Measurements from ENCODE around the gene PEX11G. TPM values are rescaled to one million over a fixed set of nuclear protein-coding genes. Genes with fewer than 3 reads are reported as not detected.

Gene PEX11G
- total RNA-seq, 1 donor from 2014 or later: 8.9 TPM

DNA sequence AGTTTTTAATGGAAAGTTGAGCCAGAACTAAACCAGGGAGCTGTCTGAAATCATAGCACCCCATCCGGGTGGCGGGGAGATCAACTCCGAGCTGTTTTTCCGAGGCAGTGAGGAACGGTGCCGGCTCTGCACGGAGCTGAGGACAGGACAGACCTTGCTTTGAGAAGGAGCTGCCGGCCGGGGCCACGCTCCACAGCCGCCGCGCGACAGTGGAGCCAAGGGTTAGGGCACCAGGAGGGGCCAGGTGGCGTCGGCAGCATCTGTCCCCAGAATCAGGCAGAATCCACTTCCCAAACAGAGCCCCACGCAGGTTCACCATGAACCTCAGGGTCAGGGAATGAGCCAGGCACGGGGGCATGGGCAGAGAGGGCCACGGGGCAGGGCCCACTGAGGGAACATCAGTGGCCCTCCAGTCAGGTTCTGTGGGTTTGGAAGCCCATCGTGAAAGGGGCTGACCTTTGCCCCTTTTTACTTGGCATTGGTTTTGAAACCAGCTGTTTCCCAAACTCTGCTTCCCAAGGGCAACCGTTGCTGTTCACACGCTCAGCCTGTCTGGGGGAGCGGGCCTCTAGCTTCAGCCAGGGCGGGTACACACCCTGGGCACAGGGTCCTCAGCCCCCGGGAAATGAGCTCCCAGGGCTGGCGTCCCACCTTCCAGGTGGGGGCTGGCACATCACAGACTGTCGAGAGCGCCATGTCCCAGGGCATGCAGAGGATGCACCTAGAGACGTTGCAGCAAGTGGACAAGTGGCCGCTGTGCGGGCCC is 18.1 kb downstream of the PEX11G start:
- H3K4me3 ChIP-seq (ENCODE audit: low read depth, low read length): no peak overlapping the region
- no peaks in the 10 kb centered on the region for H3K36me3 ChIP-seq (ENCODE audit: control insufficient read depth, insufficient read depth, low read length)
- no peaks in the 10 kb centered on the region for H3K27me3 ChIP-seq (ENCODE audit: control insufficient read depth, insufficient read depth, low read length)
- DNase-seq (ENCODE audit: low read depth): no peak
- TF ChIP-seq, protein P1, sequence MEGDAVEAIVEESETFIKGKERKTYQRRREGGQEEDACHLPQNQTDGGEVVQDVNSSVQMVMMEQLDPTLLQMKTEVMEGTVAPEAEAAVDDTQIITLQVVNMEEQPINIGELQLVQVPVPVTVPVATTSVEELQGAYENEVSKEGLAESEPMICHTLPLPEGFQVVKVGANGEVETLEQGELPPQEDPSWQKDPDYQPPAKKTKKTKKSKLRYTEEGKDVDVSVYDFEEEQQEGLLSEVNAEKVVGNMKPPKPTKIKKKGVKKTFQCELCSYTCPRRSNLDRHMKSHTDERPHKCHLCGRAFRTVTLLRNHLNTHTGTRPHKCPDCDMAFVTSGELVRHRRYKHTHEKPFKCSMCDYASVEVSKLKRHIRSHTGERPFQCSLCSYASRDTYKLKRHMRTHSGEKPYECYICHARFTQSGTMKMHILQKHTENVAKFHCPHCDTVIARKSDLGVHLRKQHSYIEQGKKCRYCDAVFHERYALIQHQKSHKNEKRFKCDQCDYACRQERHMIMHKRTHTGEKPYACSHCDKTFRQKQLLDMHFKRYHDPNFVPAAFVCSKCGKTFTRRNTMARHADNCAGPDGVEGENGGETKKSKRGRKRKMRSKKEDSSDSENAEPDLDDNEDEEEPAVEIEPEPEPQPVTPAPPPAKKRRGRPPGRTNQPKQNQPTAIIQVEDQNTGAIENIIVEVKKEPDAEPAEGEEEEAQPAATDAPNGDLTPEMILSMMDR (IDR thresholded peaks at IDR 0.05; ENCODE audit: insufficient read depth, low read length, poor library complexity, severe bottlenecking): no peak

DNA sequence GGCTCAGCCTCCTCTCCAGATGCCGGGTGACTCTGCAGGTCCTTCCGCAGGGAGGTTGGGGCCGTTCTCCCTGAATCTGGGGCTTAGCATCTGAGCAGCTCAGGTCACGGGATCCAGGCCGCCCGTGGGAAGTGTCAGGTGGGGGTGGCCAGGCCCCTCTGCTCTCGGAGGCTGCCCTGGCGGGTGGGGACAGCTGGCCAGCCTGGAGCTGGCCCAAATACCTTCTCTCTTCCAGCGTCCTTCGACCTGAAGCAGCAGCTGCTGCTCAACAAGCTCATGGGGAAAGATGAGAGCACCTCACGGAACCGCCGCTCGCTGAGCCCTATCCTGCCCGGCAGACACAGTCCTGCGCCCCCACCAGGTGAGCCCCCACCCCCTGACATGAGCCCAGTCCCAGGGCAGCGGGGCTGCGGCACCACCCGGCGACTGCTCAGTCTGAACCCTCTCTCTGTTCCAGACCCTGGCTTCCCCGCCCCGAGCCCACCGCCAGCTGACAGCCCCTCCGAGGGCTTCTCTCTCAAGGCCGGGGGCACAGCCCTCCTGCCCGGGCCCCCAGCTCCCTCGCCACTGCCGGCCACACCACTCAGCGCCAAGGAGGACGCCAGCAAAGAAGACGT is 19.1 kb downstream of the PEX11G start:
- TF ChIP-seq, protein P1 (IDR thresholded peaks at IDR 0.05; ENCODE audit: insufficient read depth, low read length, poor library complexity, severe bottlenecking): no peak
- H3K4me3 ChIP-seq (ENCODE audit: low read depth, low read length): no peak overlapping the region
- DNase-seq (ENCODE audit: low read depth): no peak
- no peaks in the 10 kb centered on the region for H3K27me3 ChIP-seq (ENCODE audit: control insufficient read depth, insufficient read depth, low read length)
- H3K36me3 ChIP-seq (ENCODE audit: control insufficient read depth, insufficient read depth, low read length): no peaks in the 10 kb centered on the region

- DNase-seq (ENCODE audit: low read depth): no peak
- no peaks in the 10 kb centered on the region for H3K36me3 ChIP-seq (ENCODE audit: control insufficient read depth, insufficient read depth, low read length)
- H3K4me3 ChIP-seq (ENCODE audit: low read depth, low read length): no peak overlapping the region
- TF ChIP-seq, protein P1 (IDR thresholded peaks at IDR 0.05; ENCODE audit: insufficient read depth, low read length, poor library complexity, severe bottlenecking): no peak
- H3K27me3 ChIP-seq (ENCODE audit: control insufficient read depth, insufficient read depth, low read length): no peaks in the 10 kb centered on the region
Observed at GRCh38 chr19:7468840-7469239, 20.0 kb downstream of the PEX11G start.

DNA sequence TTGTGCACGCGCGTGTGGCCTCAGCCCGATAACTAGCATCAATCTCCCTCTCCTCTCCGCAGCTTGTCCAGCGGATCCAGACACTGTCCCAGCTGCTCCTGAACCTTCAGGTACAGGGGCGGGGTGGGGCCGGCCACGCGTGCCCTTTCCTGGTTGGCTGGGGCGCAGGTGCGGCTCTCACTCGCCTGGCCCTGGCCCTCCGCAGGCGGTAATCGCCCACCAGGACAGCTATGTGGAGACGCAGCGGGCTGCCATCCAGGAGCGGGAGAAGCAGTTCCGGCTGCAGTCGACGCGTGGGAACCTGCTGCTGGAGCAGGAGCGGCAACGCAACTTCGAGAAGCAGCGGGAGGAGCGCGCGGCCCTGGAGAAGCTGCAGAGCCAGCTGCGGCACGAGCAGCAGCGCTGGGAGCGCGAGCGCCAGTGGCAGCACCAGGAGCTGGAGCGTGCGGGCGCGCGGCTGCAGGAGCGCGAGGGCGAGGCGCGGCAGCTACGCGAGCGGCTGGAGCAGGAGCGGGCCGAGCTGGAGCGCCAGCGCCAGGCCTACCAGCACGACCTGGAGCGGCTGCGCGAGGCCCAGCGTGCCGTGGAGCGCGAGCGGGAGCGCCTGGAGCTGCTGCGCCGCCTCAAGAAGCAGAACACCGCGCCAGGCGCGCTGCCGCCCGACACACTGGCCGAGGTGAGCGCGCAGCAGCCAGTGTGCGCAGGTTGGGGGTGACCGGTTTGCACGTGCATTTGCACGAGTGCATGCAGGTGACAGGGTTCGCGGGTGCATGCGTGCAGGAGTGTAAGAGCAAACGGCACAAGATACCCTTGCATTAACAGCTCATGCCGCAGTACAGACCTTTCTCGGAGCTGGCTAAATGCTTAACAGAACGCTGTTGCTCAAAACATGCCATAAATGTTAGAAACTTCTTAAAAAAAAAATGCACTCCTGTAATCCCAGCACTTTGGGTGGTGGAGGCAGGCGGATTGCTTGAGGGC is 21.5 kb downstream of the PEX11G start:
- DNase-seq (ENCODE audit: low read depth): no peak
- Histone ChIP-seq H3K4me3 (ENCODE audit: low read depth, low read length) (no peak overlapping the region), H3K36me3 (ENCODE audit: control insufficient read depth, insufficient read depth, low read length) (no peaks in the 10 kb centered on the region), H3K27me3 (ENCODE audit: control insufficient read depth, insufficient read depth, low read length) (no peaks in the 10 kb centered on the region)
- TF ChIP-seq, protein P1 (IDR thresholded peaks at IDR 0.05; ENCODE audit: insufficient read depth, low read length, poor library complexity, severe bottlenecking): no peak

DNA sequence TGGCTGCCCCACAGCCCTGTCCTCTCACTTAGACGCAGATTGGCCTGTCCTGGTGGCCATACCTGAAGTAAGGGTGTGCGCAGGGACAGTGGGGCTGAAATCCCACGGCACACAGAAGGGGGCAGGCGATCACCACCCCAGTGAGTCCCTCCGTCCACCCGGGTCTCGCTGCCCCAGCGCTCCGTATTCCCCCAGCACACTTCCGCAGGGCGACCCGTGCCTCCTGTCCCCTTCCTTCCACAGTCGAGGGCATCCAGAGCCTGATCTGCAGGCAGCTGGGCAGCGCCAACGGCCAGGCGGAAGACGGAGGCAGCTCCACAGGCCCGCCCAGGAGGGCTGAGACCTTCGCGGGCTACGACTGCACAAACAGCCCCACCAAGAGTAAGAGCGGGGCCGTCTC is 25.3 kb downstream of the PEX11G start:
- DNase-seq (ENCODE audit: low read depth): no peak
- Histone ChIP-seq H3K36me3 (ENCODE audit: control insufficient read depth, insufficient read depth, low read length) (no peaks in the 10 kb centered on the region), H3K27me3 (ENCODE audit: control insufficient read depth, insufficient read depth, low read length) (no peaks in the 10 kb centered on the region), H3K4me3 (ENCODE audit: low read depth, low read length) (no peak overlapping the region)
- TF ChIP-seq, protein P1 (IDR thresholded peaks at IDR 0.05; ENCODE audit: insufficient read depth, low read length, poor library complexity, severe bottlenecking): no peak

All from kidney epithelial cell (primary cell).